ENCODE measurements around the gene MRGPRD.

MRGPRD gene

DNA sequence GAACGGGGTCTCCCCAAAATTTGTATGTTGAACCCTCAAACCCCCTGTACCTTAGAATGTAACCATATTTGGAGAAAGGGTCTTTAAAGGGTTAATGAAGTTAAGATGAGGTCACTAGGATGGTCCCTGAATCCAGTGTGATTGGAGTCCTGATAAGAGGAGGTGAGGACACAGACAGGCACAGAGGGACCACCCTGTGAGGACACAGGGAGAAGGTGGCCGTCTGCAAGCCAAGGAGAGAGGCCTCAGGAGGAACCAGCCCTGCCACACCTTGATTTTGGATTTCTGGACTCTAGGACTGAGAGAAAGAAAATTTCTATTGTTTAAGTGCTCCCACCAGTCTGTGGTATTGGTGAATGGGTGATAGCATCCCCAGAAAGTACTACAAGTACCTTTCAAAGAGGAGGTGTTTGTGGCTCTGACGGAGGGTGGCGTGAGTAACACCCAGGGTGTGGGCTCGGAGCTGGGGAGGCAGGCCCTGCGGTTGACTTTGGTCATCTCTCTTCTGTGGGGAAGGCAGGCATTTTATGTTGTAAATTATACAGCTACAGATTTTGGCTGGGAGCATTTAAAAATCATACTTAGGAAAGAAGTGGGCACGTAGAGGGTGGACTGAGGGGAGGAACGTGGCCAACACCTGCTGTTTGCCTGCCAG lies 18.4 kb upstream of the MRGPRD start:
- in situ Hi-C loops (cut with HindIII; ENCODE audit: low sequenced_read_pairs) = no loop called here
- TF ChIP-seq, protein P1, sequence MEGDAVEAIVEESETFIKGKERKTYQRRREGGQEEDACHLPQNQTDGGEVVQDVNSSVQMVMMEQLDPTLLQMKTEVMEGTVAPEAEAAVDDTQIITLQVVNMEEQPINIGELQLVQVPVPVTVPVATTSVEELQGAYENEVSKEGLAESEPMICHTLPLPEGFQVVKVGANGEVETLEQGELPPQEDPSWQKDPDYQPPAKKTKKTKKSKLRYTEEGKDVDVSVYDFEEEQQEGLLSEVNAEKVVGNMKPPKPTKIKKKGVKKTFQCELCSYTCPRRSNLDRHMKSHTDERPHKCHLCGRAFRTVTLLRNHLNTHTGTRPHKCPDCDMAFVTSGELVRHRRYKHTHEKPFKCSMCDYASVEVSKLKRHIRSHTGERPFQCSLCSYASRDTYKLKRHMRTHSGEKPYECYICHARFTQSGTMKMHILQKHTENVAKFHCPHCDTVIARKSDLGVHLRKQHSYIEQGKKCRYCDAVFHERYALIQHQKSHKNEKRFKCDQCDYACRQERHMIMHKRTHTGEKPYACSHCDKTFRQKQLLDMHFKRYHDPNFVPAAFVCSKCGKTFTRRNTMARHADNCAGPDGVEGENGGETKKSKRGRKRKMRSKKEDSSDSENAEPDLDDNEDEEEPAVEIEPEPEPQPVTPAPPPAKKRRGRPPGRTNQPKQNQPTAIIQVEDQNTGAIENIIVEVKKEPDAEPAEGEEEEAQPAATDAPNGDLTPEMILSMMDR (IDR thresholded peaks at IDR 0.05; ENCODE audit: low read depth, low read length, missing control alignments) = no peak
- H3K4me3 ChIP-seq (ENCODE audit: low read depth, low read length) = no peak overlapping the region
- DNase-seq (ENCODE audit: low read depth) = no peak

DNA sequence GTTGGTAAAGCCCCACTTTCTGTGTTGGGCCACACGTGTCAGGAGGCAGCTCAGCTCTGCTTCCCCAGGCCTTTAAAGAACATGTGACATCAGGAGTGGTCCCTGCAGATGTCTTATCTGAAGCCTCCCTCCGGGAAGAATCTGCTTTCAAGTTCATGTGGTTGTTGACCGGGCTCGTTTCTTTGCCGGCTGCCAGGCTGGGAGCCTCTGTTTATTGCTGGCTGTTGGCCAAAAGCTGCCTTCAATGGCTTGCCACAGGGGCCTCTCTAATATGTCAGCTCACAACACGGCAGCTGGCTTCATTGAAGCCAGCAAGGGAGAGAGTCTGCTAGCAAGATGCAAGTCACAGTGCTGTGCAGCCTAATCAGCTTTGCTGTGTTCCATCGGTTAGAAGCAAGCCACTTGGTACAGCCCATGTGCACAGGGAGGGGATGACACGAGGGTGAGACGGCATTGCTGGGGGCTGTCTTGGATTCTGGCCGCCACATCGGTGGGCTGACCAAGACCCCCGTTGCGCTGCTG lies 17.7 kb upstream of the MRGPRD start:
- DNase-seq (ENCODE audit: low read depth) = no peak
- in situ Hi-C loops (cut with HindIII; ENCODE audit: low sequenced_read_pairs) = no loop called here
- H3K4me3 ChIP-seq (ENCODE audit: low read depth, low read length) = no peak overlapping the region
- TF ChIP-seq, protein P1 (IDR thresholded peaks at IDR 0.05; ENCODE audit: low read depth, low read length, missing control alignments) = no peak

DNA sequence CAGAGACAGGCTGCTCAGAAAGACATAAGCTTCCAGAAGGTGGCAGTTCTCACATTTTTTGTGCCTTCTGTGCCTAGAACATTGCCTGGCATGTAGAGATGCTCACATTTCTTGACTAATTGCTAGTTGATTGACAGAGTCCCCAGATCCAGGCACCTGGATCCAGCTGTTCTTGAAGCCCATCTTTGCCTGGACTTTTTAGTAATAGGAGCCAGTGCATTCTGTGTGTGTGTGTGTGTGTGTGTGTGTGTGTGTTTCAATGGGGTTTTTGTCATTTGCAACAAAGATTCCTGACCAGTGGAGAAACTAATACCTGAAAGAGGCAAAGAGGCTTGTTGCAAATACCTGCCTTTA lies 17.2 kb upstream of the MRGPRD start:
- in situ Hi-C loops (cut with HindIII; ENCODE audit: low sequenced_read_pairs) = no loop called here
- H3K4me3 ChIP-seq (ENCODE audit: low read depth, low read length) = no peak overlapping the region
- DNase-seq (ENCODE audit: low read depth) = no peak
- TF ChIP-seq, protein P1 (IDR thresholded peaks at IDR 0.05; ENCODE audit: low read depth, low read length, missing control alignments) = no peak

DNA sequence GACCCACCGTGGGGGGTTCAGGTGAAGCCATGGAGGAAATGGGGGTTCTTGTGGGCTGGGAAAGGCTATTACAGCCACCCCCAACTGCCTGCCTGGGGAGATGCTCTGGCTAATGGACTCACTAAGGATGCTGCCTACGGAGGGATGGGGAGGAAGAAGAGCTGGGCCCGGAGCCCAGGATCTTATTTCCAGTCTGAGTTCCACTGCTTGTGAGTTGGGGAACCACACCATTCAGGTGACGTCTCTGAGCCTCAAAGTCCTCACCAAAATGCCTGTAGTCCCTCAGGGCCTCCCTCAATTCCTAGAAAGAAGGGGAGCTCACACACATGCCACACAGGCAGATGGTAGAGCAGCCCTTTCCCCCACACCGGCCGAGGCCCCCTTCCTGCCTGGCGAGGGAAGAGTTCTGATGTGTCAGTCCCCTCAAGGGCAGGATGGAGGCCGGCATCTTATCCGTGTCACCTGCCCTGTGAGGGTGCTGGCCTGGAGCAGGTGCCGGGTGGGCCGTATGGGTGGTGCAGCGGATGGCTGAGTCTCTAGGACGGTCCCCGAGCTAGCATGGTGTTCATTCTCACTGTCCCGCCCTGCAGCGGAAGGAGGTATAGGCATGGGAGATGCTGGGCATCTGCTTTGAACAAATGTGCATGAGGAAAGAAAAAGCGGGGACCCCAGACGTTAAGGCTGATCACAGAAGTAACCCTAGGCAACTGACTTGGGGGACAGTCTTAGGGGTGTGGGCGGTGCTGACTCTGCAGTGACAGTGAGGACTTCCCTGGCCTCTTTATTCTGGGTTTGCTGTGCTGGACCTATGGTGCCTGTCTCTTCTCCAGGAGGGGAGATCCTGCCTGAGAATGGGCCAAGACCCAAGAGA lies 16.6 kb upstream of the MRGPRD start:
- H3K4me3 ChIP-seq (ENCODE audit: low read depth, low read length) = no peak overlapping the region
- in situ Hi-C loops (cut with HindIII; ENCODE audit: low sequenced_read_pairs) = no loop called here
- TF ChIP-seq, protein P1 (IDR thresholded peaks at IDR 0.05; ENCODE audit: low read depth, low read length, missing control alignments) = no peak
- no peak for DNase-seq (ENCODE audit: low read depth)

DNA sequence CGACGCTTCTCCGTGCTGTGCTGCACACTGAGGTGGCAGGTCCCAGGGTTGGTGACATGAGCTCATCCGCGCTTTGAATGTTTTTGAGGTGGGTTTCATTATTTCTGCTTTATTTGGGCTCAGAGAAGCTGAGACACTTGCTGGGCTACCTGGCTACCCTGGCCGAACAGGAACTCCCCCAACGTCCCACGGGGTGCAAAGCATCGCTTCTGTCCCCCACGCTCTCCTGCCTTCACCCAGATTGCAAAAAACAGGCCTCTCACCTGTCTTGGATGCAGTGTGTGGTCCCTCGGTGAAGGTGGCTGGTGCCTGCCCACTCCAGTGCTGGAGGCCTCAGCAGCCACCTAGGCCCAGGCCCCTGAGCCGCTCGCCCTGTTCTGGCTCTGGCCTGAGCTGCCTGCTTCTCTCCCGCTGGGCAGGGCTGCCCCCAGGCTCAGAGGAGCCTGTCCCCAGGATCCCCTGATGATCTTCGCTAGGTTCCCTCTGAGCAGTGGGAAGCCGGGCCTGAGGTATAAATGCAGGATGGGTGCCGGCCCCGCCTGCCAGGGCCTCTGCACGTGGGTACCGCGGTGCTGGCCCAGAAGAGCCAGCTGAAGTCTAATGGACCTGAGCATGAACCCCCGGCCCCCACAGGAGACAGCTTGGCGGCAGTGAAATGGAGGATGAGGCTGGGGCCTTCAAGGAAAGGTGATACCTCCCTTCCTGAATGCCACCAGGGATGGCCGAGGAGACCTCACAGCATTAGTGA lies 15.8 kb upstream of the MRGPRD start:
- TF ChIP-seq, protein P1 (IDR thresholded peaks at IDR 0.05; ENCODE audit: low read depth, low read length, missing control alignments) = no peak
- in situ Hi-C loops (cut with HindIII; ENCODE audit: low sequenced_read_pairs) = no loop called here
- no peak overlapping the region for H3K4me3 ChIP-seq (ENCODE audit: low read depth, low read length)
- no peak for DNase-seq (ENCODE audit: low read depth)

DNA sequence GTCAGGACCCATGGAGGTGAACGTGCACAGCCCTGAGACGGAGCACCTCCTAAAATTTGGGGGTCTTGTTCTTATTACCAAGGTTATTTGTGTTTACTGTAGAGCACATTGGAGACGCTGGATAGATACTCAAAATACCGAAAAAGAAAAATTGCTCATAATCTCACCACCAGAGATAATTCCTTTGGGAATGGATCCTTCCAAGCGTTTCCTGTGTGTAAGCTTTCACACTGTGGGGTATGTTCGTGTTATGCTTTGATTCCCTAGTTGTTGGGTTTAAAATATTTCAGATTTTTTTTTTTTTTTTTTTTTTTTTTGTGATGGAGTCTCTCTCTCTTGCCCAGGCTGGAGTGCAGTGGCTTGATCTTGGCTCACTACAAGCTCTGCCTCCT lies 14.1 kb upstream of the MRGPRD start:
- H3K4me3 ChIP-seq (ENCODE audit: low read depth, low read length) = no peak overlapping the region
- in situ Hi-C loops (cut with HindIII; ENCODE audit: low sequenced_read_pairs) = no loop called here
- TF ChIP-seq, protein P1 (IDR thresholded peaks at IDR 0.05; ENCODE audit: low read depth, low read length, missing control alignments) = no peak
- no peak for DNase-seq (ENCODE audit: low read depth)

Measured in astrocyte of the cerebellum (primary cell).